Measurements from ENCODE around the gene CXCL9. TPM values are rescaled to one million over a fixed set of nuclear protein-coding genes. Genes with fewer than 3 reads are reported as not detected.

CXCL9 gene
- total and polyA plus RNA-seq, 2 donors (not counting 1 experiment from before 2014, with no cell fraction given) = not detected

DNA sequence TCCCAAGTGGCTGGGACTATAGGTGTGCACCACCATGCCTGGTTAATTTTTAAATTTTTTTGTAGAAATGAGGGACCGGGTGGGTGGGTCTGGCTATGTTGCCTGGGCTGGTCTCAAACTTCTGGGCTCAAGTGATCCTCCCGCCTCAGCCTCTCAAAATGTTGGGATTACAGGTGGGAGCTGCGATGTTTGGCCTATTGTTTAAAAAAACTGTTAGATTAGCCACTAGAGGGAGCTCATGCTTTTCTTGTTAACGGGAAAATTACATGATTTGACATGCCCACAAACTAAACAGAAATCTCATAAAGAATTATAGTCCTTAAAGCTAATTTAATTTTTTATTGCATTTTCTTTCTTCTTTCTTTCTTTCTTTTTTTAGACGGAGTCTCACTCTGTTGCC lies 11.6 kb downstream of the CXCL9 start:
- POLR2A ChIA-PET = interaction anchor here (0.6 kb wide), 1 partner anchor 74 kb away, joined by 4 read pairs; no protein-coding TSS in a partner anchor
- no peak overlapping the region for H2AFZ ChIP-seq (ENCODE audit: insufficient read depth, low read depth, low read length, poor library complexity, severe bottlenecking)
- H3K4me2 ChIP-seq (replicated peaks; ENCODE audit: low read depth, low read length, poor library complexity, severe bottlenecking) = no peak overlapping the region
- no peak overlapping the region for H3K4me3 Mint-ChIP-seq
- no peaks in the 10 kb centered on the region for H4K20me1 ChIP-seq (ENCODE audit: control insufficient read depth, insufficient read depth, low read length, poor library complexity, severe bottlenecking)
- H3K4me3 ChIP-seq (ENCODE audit: control extremely low read depth in 1 of 5, extremely low read depth in 1 of 5, insufficient read depth in 1 of 5, low read depth in 2 of 5, low read length in 4 of 5) = no peak overlapping the region
- intact Hi-C loops (cut with micrococcal nuclease) = loop anchor here (1.0 to 2.0 kb wide), 2 partner anchors 72 to 101 kb away; no protein-coding TSS in a partner anchor
- peaks cover 9% of the 10 kb centered on the region for H3K27me3 Mint-ChIP-seq
- peaks cover 4 to 6% of the 10 kb centered on the region in 2 donors for H3K4me1 ChIP-seq (ENCODE audit: control insufficient read depth in 2 of 2, insufficient read depth in 2 of 2, low read length in 2 of 2)
- no peak overlapping the region for H3K9ac ChIP-seq (ENCODE audit: low read length)
- no peaks in the 10 kb centered on the region for H3K9me3 Mint-ChIP-seq (ENCODE audit: insufficient read depth)
- TF ChIP-seq EZH2 (IDR thresholded peaks at IDR 0.05; ENCODE audit: borderline replicate concordance, insufficient read depth, low read depth, low read length, poor library complexity, severe bottlenecking) = no peak
- TF ChIP-seq, protein P1, sequence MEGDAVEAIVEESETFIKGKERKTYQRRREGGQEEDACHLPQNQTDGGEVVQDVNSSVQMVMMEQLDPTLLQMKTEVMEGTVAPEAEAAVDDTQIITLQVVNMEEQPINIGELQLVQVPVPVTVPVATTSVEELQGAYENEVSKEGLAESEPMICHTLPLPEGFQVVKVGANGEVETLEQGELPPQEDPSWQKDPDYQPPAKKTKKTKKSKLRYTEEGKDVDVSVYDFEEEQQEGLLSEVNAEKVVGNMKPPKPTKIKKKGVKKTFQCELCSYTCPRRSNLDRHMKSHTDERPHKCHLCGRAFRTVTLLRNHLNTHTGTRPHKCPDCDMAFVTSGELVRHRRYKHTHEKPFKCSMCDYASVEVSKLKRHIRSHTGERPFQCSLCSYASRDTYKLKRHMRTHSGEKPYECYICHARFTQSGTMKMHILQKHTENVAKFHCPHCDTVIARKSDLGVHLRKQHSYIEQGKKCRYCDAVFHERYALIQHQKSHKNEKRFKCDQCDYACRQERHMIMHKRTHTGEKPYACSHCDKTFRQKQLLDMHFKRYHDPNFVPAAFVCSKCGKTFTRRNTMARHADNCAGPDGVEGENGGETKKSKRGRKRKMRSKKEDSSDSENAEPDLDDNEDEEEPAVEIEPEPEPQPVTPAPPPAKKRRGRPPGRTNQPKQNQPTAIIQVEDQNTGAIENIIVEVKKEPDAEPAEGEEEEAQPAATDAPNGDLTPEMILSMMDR (IDR thresholded peaks at IDR 0.05) = peak; percentile 81
- ATAC-seq (ENCODE audit: low read depth) (no peak), DNase-seq (peak; percentile 72)
- H3K4me1 Mint-ChIP-seq = peaks cover 7% of the 10 kb centered on the region
- no peaks in the 10 kb centered on the region for H3K36me3 ChIP-seq (replicated peaks in 1 of 2; ENCODE audit: control extremely low read depth in 1 of 2, control insufficient read depth in 1 of 2, extremely low read depth in 1 of 2, insufficient read depth in 2 of 2, low read length in 1 of 2)
- no peak overlapping the region for H3K27ac Mint-ChIP-seq
- H3K27ac ChIP-seq (ENCODE audit: low read length in 2 of 2) = no peak overlapping the region
- CTCF ChIA-PET = interaction anchor here (0.6 to 4.8 kb wide), 40 partner anchors 10 to 509 kb away, joined by 3 to 132 read pairs (median 5); partner anchors contain the start of genes ART3, CXCL11, CXCL9 and NUP54
- H3K27me3 ChIP-seq (replicated peaks in 1 of 4; ENCODE audit: control extremely low read depth in 1 of 4, control insufficient read depth in 3 of 4, insufficient read depth in 4 of 4, low read length in 3 of 4) = no peaks in the 10 kb centered on the region
- WGBS (ENCODE audit: insufficient coverage) = 36% methylated on average over 1 of the region's 5 CpGs
- peaks cover 13% of the 10 kb centered on the region for H3K79me2 ChIP-seq (ENCODE audit: control insufficient read depth, insufficient read depth, low read length)
- H3K9me3 ChIP-seq (ENCODE audit: control extremely low read depth in 1 of 3, control insufficient read depth in 2 of 3, insufficient read depth in 1 of 3, low read length in 2 of 3) = no peaks in the 10 kb centered on the region

DNA sequence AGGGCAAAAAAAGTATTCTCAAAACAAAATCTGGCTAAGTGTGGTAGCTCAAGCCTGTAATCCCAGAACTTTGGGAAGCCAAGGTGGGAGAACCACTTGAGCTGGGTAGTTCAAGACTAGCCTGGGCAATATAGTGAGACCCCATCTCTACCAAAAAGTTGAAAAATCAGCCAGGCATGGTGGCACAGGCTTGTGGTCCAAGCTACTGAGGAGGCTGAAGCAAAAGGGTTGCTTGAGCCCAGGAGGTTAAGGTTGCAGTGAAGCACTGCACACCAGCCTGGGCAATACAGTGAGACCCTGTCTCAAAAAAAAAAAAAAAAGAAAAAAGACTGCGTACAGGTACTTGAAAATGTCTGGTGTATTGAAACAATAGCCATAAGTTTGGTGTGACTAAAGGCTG lies 14.8 kb downstream of the CXCL9 start:
- TF ChIP-seq EZH2 (IDR thresholded peaks at IDR 0.05; ENCODE audit: borderline replicate concordance, insufficient read depth, low read depth, low read length, poor library complexity, severe bottlenecking) = no peak
- TF ChIP-seq, protein P1 (IDR thresholded peaks at IDR 0.05) = no peak
- Mint-ChIP-seq H3K9me3 (ENCODE audit: insufficient read depth) (no peaks in the 10 kb centered on the region), H3K27ac (no peak overlapping the region), H3K4me1 (peaks cover 32% of the 10 kb centered on the region), H3K27me3 (peaks cover 9% of the 10 kb centered on the region), H3K4me3 (no peak overlapping the region)
- H3K36me3 ChIP-seq (replicated peaks in 1 of 2; ENCODE audit: control extremely low read depth in 1 of 2, control insufficient read depth in 1 of 2, extremely low read depth in 1 of 2, insufficient read depth in 2 of 2, low read length in 1 of 2) = peaks cover 0 to 3% of the 10 kb centered on the region in 2 experiments
- DNase-seq (no peak), ATAC-seq (ENCODE audit: low read depth) (no peak)
- H2AFZ ChIP-seq (ENCODE audit: insufficient read depth, low read depth, low read length, poor library complexity, severe bottlenecking) = no peak overlapping the region
- ChIA-PET POLR2A (no interaction called here), CTCF (interaction anchor here (0.9 to 3.6 kb wide), 10 partner anchors 17 to 98 kb away, joined by 3 to 21 read pairs (median 4); partner anchors contain the start of gene NAAA)
- H3K79me2 ChIP-seq (ENCODE audit: control insufficient read depth, insufficient read depth, low read length) = peaks cover 46% of the 10 kb centered on the region
- peaks cover 26% of the 10 kb centered on the region for H4K20me1 ChIP-seq (ENCODE audit: control insufficient read depth, insufficient read depth, low read length, poor library complexity, severe bottlenecking)
- no peak overlapping the region for H3K4me2 ChIP-seq (replicated peaks; ENCODE audit: low read depth, low read length, poor library complexity, severe bottlenecking)
- H3K27ac ChIP-seq (ENCODE audit: low read length in 2 of 2) = no peak overlapping the region
- intact Hi-C loops (cut with micrococcal nuclease) = loop anchor here (5.0 kb wide), 2 partner anchors 220 to 1870 kb away; partner anchors contain the start of genes MRPL1 and SCARB2
- H3K27me3 ChIP-seq (replicated peaks in 1 of 4; ENCODE audit: control extremely low read depth in 1 of 4, control insufficient read depth in 3 of 4, insufficient read depth in 4 of 4, low read length in 3 of 4) = no peaks in the 10 kb centered on the region
- H3K4me3 ChIP-seq (ENCODE audit: control extremely low read depth in 1 of 5, extremely low read depth in 1 of 5, insufficient read depth in 1 of 5, low read depth in 2 of 5, low read length in 4 of 5) = no peak overlapping the region
- peaks cover 27 to 28% of the 10 kb centered on the region in 2 donors for H3K4me1 ChIP-seq (ENCODE audit: control insufficient read depth in 2 of 2, insufficient read depth in 2 of 2, low read length in 2 of 2)
- WGBS (ENCODE audit: insufficient coverage) = 89% methylated on average over 1 of the region's 1 CpG
- no peak overlapping the region for H3K9ac ChIP-seq (ENCODE audit: low read length)
- H3K9me3 ChIP-seq (ENCODE audit: control extremely low read depth in 1 of 3, control insufficient read depth in 2 of 3, insufficient read depth in 1 of 3, low read length in 2 of 3) = no peaks in the 10 kb centered on the region

Measured in B cell (primary cell).